GM12873 (cell line): Measurements from ENCODE around the gene SCD5.

ENCODE experiments used
- CTCF ChIP-seq: IDR thresholded peaks from 2 replicates; pipeline ENCODE4 v1.5.1; 2012; ENCODE audit warnings: low read depth, mild to moderate bottlenecking, moderate library complexity, low read length, control low read depth; ENCODE audit not compliant: insufficient read depth; ENCODE audit errors: missing control alignments

SCD5 gene

GRCh38 chr4:82802911-82803310 lies 4.3 kb upstream of the SCD5 start:
- no peak for TF ChIP-seq CTCF

GRCh38 chr4:82801910-82802521 lies 3.4 kb upstream of the SCD5 start:
- TF ChIP-seq CTCF = peak; percentile 21

- no peak for TF ChIP-seq CTCF
These were observed 648 bp upstream of the SCD5 start for GRCh38 chr4:82799006-82799881.

GRCh38 chr4:82797405-82798111 lies 1.0 kb downstream of the SCD5 start:
- no peak for TF ChIP-seq CTCF

GRCh38 chr4:82797040-82797404 lies 1.6 kb downstream of the SCD5 start:
- TF ChIP-seq CTCF = no peak

GRCh38 chr4:82792912-82793649 lies 5.5 kb downstream of the SCD5 start:
- TF ChIP-seq CTCF = no peak
